HG02623 (cell line): ENCODE results near the gene STUB1.
A peak's percentile ranks its signal among the peaks of the same experiment; 100 is the strongest.

ENCODE experiments used
- ATAC-seq: cut with Tn5 transposase; IDR thresholded peaks from one replicate; pipeline ENCODE4 v1.9.1; 2021; ENCODE audit warnings: moderate library complexity; ENCODE audit not compliant: unreplicated experiment

The STUB1 gene

GRCh38 chr16:662597-662996 is 17.6 kb upstream of the STUB1 start:
- ATAC-seq = no peak

GRCh38 chr16:666572-666971 is 13.6 kb upstream of the STUB1 start:
- no peak for ATAC-seq

GRCh38 chr16:667113-667779 is 13.0 kb upstream of the STUB1 start:
- no peak for ATAC-seq

GRCh38 chr16:667780-668518 is 12.3 kb upstream of the STUB1 start, which contains the start of gene RHOT2:
Gene RHOT2, plus strand, starts transcription at chr16:668132. Its CDS starts 68 bp downstream, at chr16:668200.
- peak; percentile 75 for ATAC-seq

- peak; percentile 10 for ATAC-seq
Observed at GRCh38 chr16:668519-669171, 11.6 kb upstream of the STUB1 start.

GRCh38 chr16:669666-670065 is 10.5 kb upstream of the STUB1 start:
- no peak for ATAC-seq

- no peak for ATAC-seq
Observed at GRCh38 chr16:670485-671352, 9.5 kb upstream of the STUB1 start.

- no peak for ATAC-seq
Observed at GRCh38 chr16:671353-672131, 8.7 kb upstream of the STUB1 start.

- ATAC-seq = no peak
Observed at GRCh38 chr16:672371-672770, 7.8 kb upstream of the STUB1 start.

- no peak for ATAC-seq
Observed at GRCh38 chr16:672851-673250, 7.4 kb upstream of the STUB1 start.

GRCh38 chr16:673399-673991 is 6.7 kb upstream of the STUB1 start:
- ATAC-seq = no peak

- ATAC-seq = no peak
Observed at GRCh38 chr16:674214-674881, 5.9 kb upstream of the STUB1 start.

- ATAC-seq = no peak
Observed at GRCh38 chr16:674968-675883, 5.0 kb upstream of the STUB1 start, which contains the start of gene RHBDL1. Gene RHBDL1, plus strand, starts transcription at chr16:675671. Its CDS starts 120 bp downstream, at chr16:675791.

GRCh38 chr16:675884-676564 is 4.2 kb upstream of the STUB1 start:
- no peak for ATAC-seq

- ATAC-seq = no peak
Observed at GRCh38 chr16:676565-676902, 3.7 kb upstream of the STUB1 start.

GRCh38 chr16:676913-677312 is 3.3 kb upstream of the STUB1 start:
- no peak for ATAC-seq

GRCh38 chr16:677316-678190 is 2.7 kb upstream of the STUB1 start:
- ATAC-seq = no peak
